ENCODE results near the gene RNASE9.

The RNASE9 gene

DNA sequence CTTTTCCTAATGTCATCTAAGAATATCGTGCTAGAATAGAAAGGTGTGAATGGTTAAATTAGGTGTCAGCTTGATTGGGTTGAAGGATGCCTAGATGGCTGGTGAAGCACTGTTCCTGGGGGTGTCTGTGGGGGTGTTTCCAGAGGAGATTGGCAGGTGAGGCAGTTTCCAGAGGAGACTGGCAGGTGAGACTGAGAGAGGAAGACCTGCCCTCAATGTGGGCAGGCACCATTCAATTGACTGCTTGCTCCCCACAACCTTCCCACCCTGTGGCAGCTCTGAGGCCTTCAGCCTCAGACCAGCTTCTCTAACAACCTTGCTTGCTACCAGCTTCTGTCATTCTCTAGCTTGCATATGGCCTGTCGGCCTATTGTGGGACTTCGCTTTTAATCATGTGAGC lies 9.2 kb downstream of the RNASE9 start:
- H3K27ac ChIP-seq (ENCODE audit: low read length), result no peak overlapping the region
- H3K9me3 ChIP-seq (ENCODE audit: insufficient read depth, low read depth, low read length), result no peaks in the 10 kb centered on the region
- H3K27me3 ChIP-seq (ENCODE audit: insufficient read depth, low read length), result no peaks in the 10 kb centered on the region
- H3K9ac ChIP-seq (ENCODE audit: low read depth, low read length), result no peak overlapping the region
- H3K4me1 ChIP-seq (ENCODE audit: insufficient read depth, low read length), result 0 out of 2 replicates have a peak, but pooled peaks cover 8% of the 10 kb centered on the region
- H3K36me3 ChIP-seq (ENCODE audit: insufficient read depth, low read depth, low read length), result no peaks in the 10 kb centered on the region
- H3K4me3 ChIP-seq (ENCODE audit: low read length), result no peak overlapping the region

DNA sequence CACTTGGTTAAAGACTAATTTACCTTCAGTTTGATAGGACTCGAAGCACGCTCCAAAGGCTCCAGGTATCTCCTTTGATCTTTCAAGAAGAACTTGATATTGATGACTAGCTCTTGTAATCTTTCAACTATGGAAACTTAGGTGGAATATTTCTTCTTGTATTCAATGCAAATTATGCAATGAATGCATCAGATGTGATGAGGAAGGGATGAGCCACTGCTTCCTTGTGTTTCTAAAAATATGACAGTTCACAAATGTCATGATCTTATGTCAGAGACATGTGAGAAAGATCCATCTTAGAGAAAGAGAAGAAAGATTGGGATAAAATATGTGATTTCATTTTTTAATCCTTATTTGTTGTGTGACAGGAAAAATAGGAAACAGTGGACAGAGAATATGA lies 9.9 kb downstream of the RNASE9 start:
- H3K36me3 ChIP-seq (ENCODE audit: insufficient read depth, low read depth, low read length), result no peaks in the 10 kb centered on the region
- H3K9me3 ChIP-seq (ENCODE audit: insufficient read depth, low read depth, low read length), result no peaks in the 10 kb centered on the region
- H3K4me1 ChIP-seq (ENCODE audit: insufficient read depth, low read length), result 0 out of 2 replicates have a peak, but pooled peaks cover 2% of the 10 kb centered on the region

DNA sequence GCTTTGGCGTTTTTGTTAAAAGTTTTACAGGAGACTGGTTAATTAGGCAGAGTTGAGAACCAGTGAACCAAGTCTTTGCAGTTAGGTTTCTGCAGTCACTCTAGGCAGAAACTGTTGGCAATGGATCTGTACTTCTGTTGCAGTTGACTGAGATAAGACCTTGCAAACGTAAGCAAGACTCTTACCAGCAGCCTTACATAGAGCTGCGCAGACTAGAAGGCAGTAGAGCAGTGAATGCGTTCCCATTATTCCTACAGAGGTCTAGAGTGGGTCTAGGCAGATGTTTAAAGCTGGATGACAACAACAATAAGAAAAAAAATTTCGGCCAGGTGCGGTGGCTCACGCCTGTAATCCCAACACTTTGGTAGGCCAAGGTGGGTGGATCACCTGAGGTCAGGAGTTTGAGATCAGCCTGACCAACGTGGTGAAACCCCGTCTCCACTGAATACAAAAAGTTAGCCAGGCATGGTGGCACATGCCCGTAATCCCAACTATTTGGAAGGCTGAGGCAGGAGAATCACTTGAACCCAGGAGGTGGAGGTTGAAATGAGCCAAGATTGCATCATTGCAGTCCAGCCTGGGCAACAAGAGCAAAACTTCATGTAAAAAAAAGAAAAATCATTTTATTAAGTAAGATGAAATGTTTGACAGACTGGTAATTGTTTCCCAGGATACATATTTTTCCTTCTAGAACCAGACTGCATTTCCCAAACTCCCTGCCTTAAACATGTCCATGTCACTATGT lies 12.3 kb downstream of the RNASE9 start:
- no peak overlapping the region for H3K27ac ChIP-seq (ENCODE audit: low read length)
- no peaks in the 10 kb centered on the region for H3K27me3 ChIP-seq (ENCODE audit: insufficient read depth, low read length)
- H3K4me3 ChIP-seq (ENCODE audit: low read length), result no peak overlapping the region

More for the DNA sequence above, 9.9 kb downstream of the RNASE9 start:
- H3K9ac ChIP-seq (ENCODE audit: low read depth, low read length), result no peak overlapping the region
- H3K4me3 ChIP-seq (ENCODE audit: low read length), result no peak overlapping the region
- no peaks in the 10 kb centered on the region for H3K27me3 ChIP-seq (ENCODE audit: insufficient read depth, low read length)
- no peak overlapping the region for H3K27ac ChIP-seq (ENCODE audit: low read length)

DNA sequence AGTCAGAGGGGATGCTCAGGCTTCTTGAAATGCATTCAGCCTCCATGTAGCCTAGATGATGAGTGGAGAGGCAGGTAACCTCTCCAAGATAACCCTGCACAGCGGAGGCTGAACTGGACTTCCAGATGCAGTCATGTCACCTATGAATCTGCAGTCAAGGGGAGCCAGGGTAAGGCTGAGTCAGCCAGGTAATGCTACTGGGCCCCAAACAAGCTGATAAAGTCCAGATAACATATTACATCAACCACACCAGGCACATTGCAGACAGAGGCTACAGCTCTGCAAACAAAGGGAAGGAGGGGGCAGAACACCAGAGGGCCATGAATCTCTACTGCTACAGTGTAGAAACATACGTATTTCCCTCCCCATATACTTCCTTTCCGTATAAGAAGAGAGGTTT lies 14.0 kb downstream of the RNASE9 start:
- H3K9ac ChIP-seq (ENCODE audit: low read depth, low read length), result no peak overlapping the region
- no peak overlapping the region for H3K4me3 ChIP-seq (ENCODE audit: low read length)
- H3K27me3 ChIP-seq (ENCODE audit: insufficient read depth, low read length), result no peaks in the 10 kb centered on the region
- no peaks in the 10 kb centered on the region for H3K36me3 ChIP-seq (ENCODE audit: insufficient read depth, low read depth, low read length)
- H3K9me3 ChIP-seq (ENCODE audit: insufficient read depth, low read depth, low read length), result no peaks in the 10 kb centered on the region
- no peak overlapping the region for H3K27ac ChIP-seq (ENCODE audit: low read length)
- no peaks in the 10 kb centered on the region for H3K4me1 ChIP-seq (ENCODE audit: insufficient read depth, low read length)

More for the DNA sequence above, 12.3 kb downstream of the RNASE9 start:
- no peak overlapping the region for H3K9ac ChIP-seq (ENCODE audit: low read depth, low read length)
- H3K9me3 ChIP-seq (ENCODE audit: insufficient read depth, low read depth, low read length), result no peaks in the 10 kb centered on the region
- H3K36me3 ChIP-seq (ENCODE audit: insufficient read depth, low read depth, low read length), result no peaks in the 10 kb centered on the region
- H3K4me1 ChIP-seq (ENCODE audit: insufficient read depth, low read length), result no peaks in the 10 kb centered on the region

DNA sequence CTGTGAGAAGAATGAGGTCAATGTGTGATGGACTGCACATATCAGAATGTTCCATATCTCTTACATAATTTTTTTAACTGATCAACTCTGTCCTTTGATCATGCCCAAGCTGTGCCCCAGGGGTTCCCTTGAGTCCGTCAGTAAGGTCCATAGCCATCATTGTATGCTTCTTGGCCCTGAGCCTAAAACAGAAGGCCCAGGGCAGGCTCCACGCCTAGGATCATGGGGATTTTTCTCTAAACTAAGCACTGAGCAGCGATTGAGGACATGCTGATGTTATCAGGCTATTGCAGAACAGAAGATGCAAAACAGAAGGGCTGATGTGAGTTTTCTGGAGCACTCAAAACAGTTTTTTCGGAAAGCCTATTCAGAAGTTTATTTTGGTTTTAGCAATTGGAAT lies 20.9 kb downstream of the RNASE9 start:
- no peak overlapping the region for H3K4me3 ChIP-seq (ENCODE audit: low read length)
- no peak overlapping the region for H3K9ac ChIP-seq (ENCODE audit: low read depth, low read length)
- H3K4me1 ChIP-seq (ENCODE audit: insufficient read depth, low read length), result no peaks in the 10 kb centered on the region
- H3K27me3 ChIP-seq (ENCODE audit: insufficient read depth, low read length), result no peaks in the 10 kb centered on the region
- H3K36me3 ChIP-seq (ENCODE audit: insufficient read depth, low read depth, low read length), result no peaks in the 10 kb centered on the region
- no peaks in the 10 kb centered on the region for H3K9me3 ChIP-seq (ENCODE audit: insufficient read depth, low read depth, low read length)
- no peak overlapping the region for H3K27ac ChIP-seq (ENCODE audit: low read length)

DNA sequence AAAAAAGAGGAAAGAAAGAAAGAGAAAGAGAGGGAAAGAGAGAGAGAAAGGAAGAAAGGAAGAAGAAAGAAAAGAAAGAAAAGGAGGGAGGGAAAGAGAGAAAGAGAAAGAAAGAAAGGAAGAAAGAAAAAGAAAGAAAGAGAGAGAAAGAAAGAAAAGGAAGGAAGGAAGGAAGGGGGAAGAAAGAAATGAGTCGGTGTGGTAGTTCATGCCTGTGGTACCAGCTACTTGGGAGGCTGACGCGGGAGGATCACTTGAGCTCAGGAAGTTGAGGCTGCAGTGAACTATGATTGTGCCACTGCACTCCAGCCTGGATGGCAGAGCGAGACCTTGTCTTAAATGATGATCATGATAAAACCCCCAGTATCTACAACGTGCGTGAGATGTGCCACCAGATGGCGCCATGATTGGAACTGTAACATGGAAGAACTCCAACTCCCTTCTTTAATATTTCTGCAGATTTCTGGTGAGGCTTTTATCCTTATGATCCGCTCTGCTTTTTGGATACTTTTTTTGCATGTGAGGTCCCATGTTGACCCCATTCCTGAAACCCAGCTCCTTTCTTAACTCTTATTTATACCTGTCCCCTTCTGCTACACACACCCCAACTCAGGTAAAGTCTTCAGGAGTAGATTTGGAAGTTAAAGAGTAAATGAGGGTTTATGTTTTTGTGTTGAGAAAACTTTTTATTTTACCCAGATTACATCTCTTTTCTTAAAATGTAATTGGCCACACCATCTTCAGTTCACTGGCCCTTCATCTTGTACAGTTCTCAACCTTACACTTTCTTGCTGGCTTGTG lies 29.9 kb downstream of the RNASE9 start:
- Histone ChIP-seq H3K27me3 (ENCODE audit: insufficient read depth, low read length) (no peaks in the 10 kb centered on the region), H3K9ac (ENCODE audit: low read depth, low read length) (no peak overlapping the region; the same call in 1 of the 2 replicates), H3K4me3 (ENCODE audit: low read length) (no peak overlapping the region), H3K4me1 (ENCODE audit: insufficient read depth, low read length) (no peaks in the 10 kb centered on the region), H3K36me3 (ENCODE audit: insufficient read depth, low read depth, low read length) (no peaks in the 10 kb centered on the region), H3K9me3 (ENCODE audit: insufficient read depth, low read depth, low read length) (no peaks in the 10 kb centered on the region), H3K27ac (ENCODE audit: low read length) (no peak overlapping the region)

DNA sequence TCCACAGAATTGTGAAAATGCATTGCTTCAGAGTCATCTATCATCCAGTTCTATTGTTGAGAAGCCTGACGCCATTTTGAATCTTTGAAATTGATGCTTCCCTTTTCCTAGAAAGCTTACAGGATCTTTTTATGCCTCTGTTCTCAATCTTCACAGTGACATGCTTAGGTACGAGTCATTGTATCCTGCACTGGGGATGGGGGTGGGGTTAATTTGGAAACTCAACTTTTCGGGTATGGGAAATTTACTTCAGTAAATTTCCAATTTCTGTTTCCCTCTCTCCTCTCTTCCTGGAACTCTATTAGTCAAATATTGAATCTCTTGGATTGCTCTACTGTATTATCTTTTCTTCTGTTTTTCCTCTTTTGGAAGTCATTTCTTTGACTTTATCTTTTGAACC lies 31.0 kb downstream of the RNASE9 start:
- Histone ChIP-seq H3K27ac (ENCODE audit: low read length) (no peak overlapping the region), H3K4me1 (ENCODE audit: insufficient read depth, low read length) (no peaks in the 10 kb centered on the region), H3K9ac (ENCODE audit: low read depth, low read length) (no peak overlapping the region), H3K9me3 (ENCODE audit: insufficient read depth, low read depth, low read length) (no peaks in the 10 kb centered on the region), H3K27me3 (ENCODE audit: insufficient read depth, low read length) (no peaks in the 10 kb centered on the region), H3K4me3 (ENCODE audit: low read length) (no peak overlapping the region), H3K36me3 (ENCODE audit: insufficient read depth, low read depth, low read length) (no peaks in the 10 kb centered on the region)

DNA sequence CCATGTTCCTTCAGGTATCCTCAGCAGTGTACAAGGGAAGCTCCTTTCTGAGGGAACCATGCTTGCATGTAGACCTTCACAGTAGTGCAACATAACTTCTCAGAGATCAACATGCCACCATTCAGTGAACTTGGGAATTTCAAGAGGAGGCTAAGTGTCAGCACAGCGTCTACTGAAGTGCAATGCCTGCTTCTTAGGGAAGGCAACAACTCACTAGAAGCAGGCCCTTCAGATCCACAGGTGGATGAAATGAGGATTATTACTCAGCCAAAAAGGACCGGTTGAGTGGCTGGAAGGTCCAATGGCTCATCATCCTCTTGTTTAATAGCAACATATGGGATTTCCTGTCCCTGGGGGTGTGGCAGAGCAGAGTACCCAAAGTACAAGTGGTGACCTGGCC lies 36.8 kb downstream of the RNASE9 start:
- Histone ChIP-seq H3K4me1 (ENCODE audit: insufficient read depth, low read length) (no peaks in the 10 kb centered on the region), H3K4me3 (ENCODE audit: low read length) (no peak overlapping the region), H3K36me3 (ENCODE audit: insufficient read depth, low read depth, low read length) (no peaks in the 10 kb centered on the region), H3K27ac (ENCODE audit: low read length) (no peak overlapping the region), H3K9me3 (ENCODE audit: insufficient read depth, low read depth, low read length) (no peaks in the 10 kb centered on the region), H3K27me3 (ENCODE audit: insufficient read depth, low read length) (no peaks in the 10 kb centered on the region), H3K9ac (ENCODE audit: low read depth, low read length) (no peak overlapping the region)

DNA sequence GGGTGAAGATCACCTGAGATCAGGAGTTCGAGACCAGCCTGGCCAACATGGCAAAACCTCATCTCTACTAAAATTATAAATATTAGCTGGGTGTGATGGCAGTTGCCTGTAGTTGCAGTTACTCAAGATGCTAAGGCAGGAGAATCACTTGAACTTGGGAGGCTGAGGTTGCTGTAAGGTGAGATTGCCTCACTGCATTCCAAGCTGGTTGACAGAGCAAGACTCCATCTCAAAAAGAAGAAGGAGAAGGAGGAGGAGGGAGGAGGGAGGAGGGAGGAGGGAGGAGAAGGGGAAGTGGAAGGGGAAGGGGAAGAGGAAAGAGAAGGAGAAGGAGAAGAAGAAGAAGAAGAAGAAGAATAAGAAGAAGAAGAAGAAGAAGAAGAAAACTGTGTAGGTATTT lies 38.5 kb downstream of the RNASE9 start:
- no peaks in the 10 kb centered on the region for H3K27me3 ChIP-seq (ENCODE audit: insufficient read depth, low read length)
- no peak overlapping the region for H3K9ac ChIP-seq (ENCODE audit: low read depth, low read length)
- no peak overlapping the region for H3K27ac ChIP-seq (ENCODE audit: low read length)
- H3K9me3 ChIP-seq (ENCODE audit: insufficient read depth, low read depth, low read length), result no peaks in the 10 kb centered on the region
- H3K36me3 ChIP-seq (ENCODE audit: insufficient read depth, low read depth, low read length), result no peaks in the 10 kb centered on the region
- H3K4me3 ChIP-seq (ENCODE audit: low read length), result no peak overlapping the region
- H3K4me1 ChIP-seq (ENCODE audit: insufficient read depth, low read length), result no peaks in the 10 kb centered on the region

DNA sequence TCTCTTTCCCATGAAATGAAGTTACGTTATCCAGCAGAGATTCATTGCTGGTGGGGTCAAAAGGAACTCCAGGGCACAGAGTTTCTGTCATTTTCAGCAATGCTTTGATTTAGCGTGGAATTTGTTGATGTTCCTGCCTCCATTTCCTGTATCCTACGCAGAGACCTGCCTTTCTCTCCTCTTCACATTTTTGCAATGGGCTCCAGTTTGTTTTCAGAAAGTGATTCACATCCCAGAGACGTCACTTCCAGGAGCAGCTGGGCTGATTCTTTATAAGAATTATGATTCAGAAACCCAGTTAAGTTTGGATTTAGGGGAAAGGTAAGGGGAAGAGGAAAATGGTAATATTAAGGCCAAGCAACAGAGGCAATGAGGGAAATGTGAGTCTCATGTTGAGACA lies 43.9 kb downstream of the RNASE9 start:
- no peaks in the 10 kb centered on the region for H3K27me3 ChIP-seq (ENCODE audit: insufficient read depth, low read length)
- no peak overlapping the region for H3K27ac ChIP-seq (ENCODE audit: low read length)

DNA sequence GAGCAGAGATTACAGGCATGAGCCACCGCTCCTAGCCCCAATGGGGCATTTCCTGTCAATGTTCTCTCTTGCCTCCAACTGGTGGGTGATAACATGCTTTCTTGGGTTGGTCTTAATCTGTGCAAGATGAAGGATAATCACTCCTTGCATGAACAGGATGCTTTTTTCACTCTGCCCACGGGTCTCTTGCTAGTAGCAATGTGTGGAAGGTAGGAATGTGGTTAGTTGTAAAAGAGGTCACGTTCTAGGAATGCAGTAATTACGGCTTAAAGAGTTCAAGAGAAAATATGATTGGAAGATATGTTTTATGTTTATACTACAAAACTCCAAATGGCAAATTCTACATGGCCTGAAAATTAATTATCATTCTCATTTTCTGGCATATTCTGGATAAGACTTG lies 45.0 kb downstream of the RNASE9 start:
- H3K4me1 ChIP-seq (ENCODE audit: insufficient read depth, low read length), result 0 out of 2 replicates have a peak, but pooled peaks cover 3% of the 10 kb centered on the region
- no peaks in the 10 kb centered on the region for H3K36me3 ChIP-seq (ENCODE audit: insufficient read depth, low read depth, low read length)

More for the DNA sequence above, 43.9 kb downstream of the RNASE9 start:
- Histone ChIP-seq H3K4me1 (ENCODE audit: insufficient read depth, low read length) (0 out of 2 replicates have a peak, but pooled peaks cover 3% of the 10 kb centered on the region), H3K36me3 (ENCODE audit: insufficient read depth, low read depth, low read length) (no peaks in the 10 kb centered on the region), H3K9me3 (ENCODE audit: insufficient read depth, low read depth, low read length) (no peaks in the 10 kb centered on the region), H3K9ac (ENCODE audit: low read depth, low read length) (no peak overlapping the region), H3K4me3 (ENCODE audit: low read length) (no peak overlapping the region)

More for the DNA sequence above, 45.0 kb downstream of the RNASE9 start:
- no peaks in the 10 kb centered on the region for H3K9me3 ChIP-seq (ENCODE audit: insufficient read depth, low read depth, low read length)
- H3K4me3 ChIP-seq (ENCODE audit: low read length), result no peak overlapping the region
- no peak overlapping the region for H3K27ac ChIP-seq (ENCODE audit: low read length)
- H3K9ac ChIP-seq (ENCODE audit: low read depth, low read length), result no peak overlapping the region
- H3K27me3 ChIP-seq (ENCODE audit: insufficient read depth, low read length), result no peaks in the 10 kb centered on the region

Data from iPS-20b (cell line).